Left ventricle myocardium inferior (tissue), 1 donor: ENCODE results near the gene CYLD. TPM values are rescaled to one million over a fixed set of nuclear protein-coding genes. Genes with fewer than 3 reads are reported as not detected.

Source experiments
- DNase-seq: peaks from one replicate; pipeline ENCODE4 v3.0.0-alpha.2; 2020
- H3K27ac ChIP-seq: fragments of 200-600 bp; replicated peaks from 2 replicates; pipeline ENCODE4 v1.8.0; 2021
- H3K27me3 ChIP-seq: fragments of 200-600 bp; 2 replicates; pipeline ENCODE4 v1.8.0; 2021; ENCODE audit warnings: low read depth
- H3K36me3 ChIP-seq: fragments of 200-600 bp; 2 replicates; pipeline ENCODE4 v1.8.0; 2021
- H3K4me1 ChIP-seq: fragments of 200-600 bp; 2 replicates; pipeline ENCODE4 v1.8.0; 2021
- H3K4me3 ChIP-seq: fragments of 200-600 bp; 2 replicates; pipeline ENCODE4 v1.8.0; 2021; ENCODE audit warnings: mild to moderate bottlenecking, moderate library complexity
- H3K9me3 ChIP-seq: fragments of 200-600 bp; replicated peaks from 2 replicates; pipeline ENCODE4 v1.8.0; 2021
- CTCF ChIP-seq: fragments of 200-600 bp; IDR thresholded peaks from 2 replicates; pipeline ENCODE4 v1.8.0; 2021; ENCODE audit warnings: antibody characterized with exemption, mild to moderate bottlenecking, borderline replicate concordance
- intact Hi-C: fragments of 100-400 bp; cut with micrococcal nuclease; formaldehyde crosslinking; loops from one replicate; pipeline ENCODE4 v1.11.0; 2022
- total RNA-seq: library from RNA; stranded (reverse); fragmentation: NEBNext Ultra II Directional; extraction: Animal tissue kit (Norgen Biotek cat#: 25700); gene quantifications from one replicate; pipeline ENCODE4 v1.2.1, GENCODE V29; 2021
- donor health status: DM: no; HTN: yes; CAD: no; lungs with severe emphysema.

CYLD gene
- total RNA-seq, 1 donor from 2014 or later: 36.0 TPM

- intact Hi-C loops: no loop called here
These were observed 46.6 kb upstream of the CYLD start for GRCh38 chr16:50695017-50696000.

GRCh38 chr16:50696126-50696525 is 45.8 kb upstream of the CYLD start:
- H3K27ac ChIP-seq: peak overlapping the region; percentile 86
- H3K27me3 ChIP-seq: peaks cover 7% of the 10 kb centered on the region
- peaks cover 48% of the 10 kb centered on the region for H3K4me1 ChIP-seq
- no peak for TF ChIP-seq CTCF
- no peak overlapping the region for H3K4me3 ChIP-seq
- no peak for DNase-seq
- H3K36me3 ChIP-seq: no peaks in the 10 kb centered on the region
- intact Hi-C loops: no loop called here
- H3K9me3 ChIP-seq: no peaks in the 10 kb centered on the region

More at GRCh38 chr16:50695017-50696000, 46.6 kb upstream of the CYLD start:
- peaks cover 43% of the 10 kb centered on the region for H3K4me1 ChIP-seq
- DNase-seq: no peak
- H3K36me3 ChIP-seq: no peaks in the 10 kb centered on the region
- H3K27ac ChIP-seq: peak overlapping the region; percentile 86
- no peak overlapping the region for H3K4me3 ChIP-seq
- peaks cover 7% of the 10 kb centered on the region for H3K27me3 ChIP-seq
- H3K9me3 ChIP-seq: no peaks in the 10 kb centered on the region
- no peak for TF ChIP-seq CTCF

- H3K4me3 ChIP-seq: peak overlapping the region; percentile 59
- peak; percentile 81 for DNase-seq
- H3K36me3 ChIP-seq: no peaks in the 10 kb centered on the region
- H3K9me3 ChIP-seq: no peaks in the 10 kb centered on the region
- TF ChIP-seq CTCF: no peak
- H3K27ac ChIP-seq: peak overlapping the region; percentile 86
- intact Hi-C loops: no loop called here
- H3K27me3 ChIP-seq: peaks cover 7% of the 10 kb centered on the region
- peaks cover 48% of the 10 kb centered on the region for H3K4me1 ChIP-seq
These were observed 45.1 kb upstream of the CYLD start for GRCh38 chr16:50696575-50697420.

GRCh38 chr16:50697421-50697715 is 44.5 kb upstream of the CYLD start:
- no peaks in the 10 kb centered on the region for H3K36me3 ChIP-seq
- H3K4me1 ChIP-seq: peaks cover 48% of the 10 kb centered on the region
- H3K27me3 ChIP-seq: peaks cover 7% of the 10 kb centered on the region
- no peak for DNase-seq
- H3K9me3 ChIP-seq: no peaks in the 10 kb centered on the region
- H3K27ac ChIP-seq: peak overlapping the region; percentile 86
- intact Hi-C loops: no loop called here
- TF ChIP-seq CTCF: no peak
- peak overlapping the region; percentile 59 for H3K4me3 ChIP-seq

- no peak for DNase-seq
- no peak for TF ChIP-seq CTCF
These were observed 43.8 kb upstream of the CYLD start for GRCh38 chr16:50697881-50698767.

More at GRCh38 chr16:50697881-50698767, 43.8 kb upstream of the CYLD start:
- Histone ChIP-seq H3K36me3 (no peaks in the 10 kb centered on the region), H3K4me1 (peaks cover 48% of the 10 kb centered on the region), H3K27me3 (peaks cover 7% of the 10 kb centered on the region), H3K4me3 (peak overlapping the region; percentile 59), H3K27ac (peak overlapping the region; percentile 86), H3K9me3 (peaks cover under 1% of the 10 kb centered on the region)
- intact Hi-C loops: no loop called here
